Hepatocyte (in vitro differentiated cells): ENCODE data around the gene RNF41.

ENCODE experiments used
- EZH2 ChIP-seq: fragments of 200-600 bp; sonication (generic); IDR thresholded peaks from 2 replicates; pipeline ENCODE4 v1.6.1; 2016; ENCODE audit warnings: antibody characterized with exemption, mild to moderate bottlenecking, borderline replicate concordance
- EZH2phosphoT487 ChIP-seq: fragments of 200-600 bp; sonication (generic); IDR thresholded peaks from one replicate; pipeline ENCODE4 v1.6.1; 2018; ENCODE audit warnings: antibody characterized with exemption, mild to moderate bottlenecking, low read depth, moderate library complexity; ENCODE audit not compliant: unreplicated experiment, severe bottlenecking
- TF ChIP-seq, protein P1 (sequence below): fragments of 200-600 bp; sonication (generic); IDR thresholded peaks from 2 replicates; pipeline ENCODE4 v1.5.1; 2016; ENCODE audit warnings: antibody characterized with exemption, mild to moderate bottlenecking; ENCODE audit not compliant: poor library complexity

DNA sequence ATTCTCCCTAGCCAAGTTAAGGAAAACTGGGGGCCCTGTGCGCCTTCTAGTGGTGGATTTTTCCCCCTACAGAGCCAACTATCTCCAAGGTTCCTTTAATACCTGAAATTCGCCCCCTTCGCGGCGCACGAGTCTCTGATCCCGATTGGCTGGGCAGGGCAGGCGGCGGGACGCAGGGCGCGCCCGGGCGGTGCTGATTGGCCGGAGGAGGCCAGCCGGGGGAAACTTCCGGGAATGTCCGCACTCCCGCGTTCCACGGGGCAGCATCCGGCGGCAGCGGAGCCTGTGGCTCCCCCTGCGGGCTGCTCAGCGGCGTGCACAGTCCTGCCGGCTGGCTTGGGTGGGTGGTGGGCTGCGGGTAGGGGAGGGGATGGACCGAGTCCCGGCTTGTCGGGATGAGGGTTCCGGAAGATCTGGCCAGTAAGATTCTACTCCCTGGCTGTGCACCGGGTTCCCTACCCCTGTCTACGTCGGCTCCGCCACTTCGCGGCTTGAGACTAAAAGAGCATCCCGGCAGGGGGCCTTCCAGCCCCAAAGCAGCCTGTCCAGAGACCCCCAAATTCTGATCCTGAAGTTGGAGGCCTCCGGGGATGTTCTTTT is 2.5 kb upstream of the RNF41 start, which contains the start of gene NABP2:
- TF ChIP-seq, protein P1, sequence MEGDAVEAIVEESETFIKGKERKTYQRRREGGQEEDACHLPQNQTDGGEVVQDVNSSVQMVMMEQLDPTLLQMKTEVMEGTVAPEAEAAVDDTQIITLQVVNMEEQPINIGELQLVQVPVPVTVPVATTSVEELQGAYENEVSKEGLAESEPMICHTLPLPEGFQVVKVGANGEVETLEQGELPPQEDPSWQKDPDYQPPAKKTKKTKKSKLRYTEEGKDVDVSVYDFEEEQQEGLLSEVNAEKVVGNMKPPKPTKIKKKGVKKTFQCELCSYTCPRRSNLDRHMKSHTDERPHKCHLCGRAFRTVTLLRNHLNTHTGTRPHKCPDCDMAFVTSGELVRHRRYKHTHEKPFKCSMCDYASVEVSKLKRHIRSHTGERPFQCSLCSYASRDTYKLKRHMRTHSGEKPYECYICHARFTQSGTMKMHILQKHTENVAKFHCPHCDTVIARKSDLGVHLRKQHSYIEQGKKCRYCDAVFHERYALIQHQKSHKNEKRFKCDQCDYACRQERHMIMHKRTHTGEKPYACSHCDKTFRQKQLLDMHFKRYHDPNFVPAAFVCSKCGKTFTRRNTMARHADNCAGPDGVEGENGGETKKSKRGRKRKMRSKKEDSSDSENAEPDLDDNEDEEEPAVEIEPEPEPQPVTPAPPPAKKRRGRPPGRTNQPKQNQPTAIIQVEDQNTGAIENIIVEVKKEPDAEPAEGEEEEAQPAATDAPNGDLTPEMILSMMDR = peak; percentile 80
- no peak for TF ChIP-seq EZH2phosphoT487
- no peak for TF ChIP-seq EZH2
